Neutrophil (primary cell): ENCODE measurements around the gene ASPN.

Source experiments
- H3K27ac ChIP-seq: fragments of 200-600 bp; sonication (generic); 2 replicates; pipeline ENCODE4 v1.5.1; 2016; ENCODE audit warnings: mild to moderate bottlenecking, moderate library complexity
- H3K27me3 ChIP-seq: fragments of 200-600 bp; sonication (generic); 2 replicates; pipeline ENCODE4 v1.6.0; 2016; ENCODE audit warnings: mild to moderate bottlenecking
- H3K36me3 ChIP-seq: fragments of 200-600 bp; sonication (generic); 2 replicates; pipeline ENCODE4 v1.5.1; 2017
- H3K4me1 ChIP-seq, 2 experiments: fragments of 200-600 bp in 1 of 2; sonication (generic) in 1 of 2; 1 replicate in 1 of 2; 2 replicates in 1 of 2; pipeline versions ENCODE4 v1.5.1 to v1.6.1; 2013 to 2016; ENCODE audit warnings: low read depth in 1 of 2, low read length in 1 of 2, mild to moderate bottlenecking in 1 of 2, moderate library complexity in 1 of 2; ENCODE audit not compliant: control insufficient read depth in 1 of 2, insufficient read depth in 1 of 2
- H3K4me3 ChIP-seq, 2 experiments: fragments of 200-600 bp in 1 of 2; sonication (generic) in 1 of 2; 1 replicate in 1 of 2; 2 replicates in 1 of 2; pipeline ENCODE4 v1.5.1; 2013 to 2016; ENCODE audit warnings: low read depth in 1 of 2, low read length in 1 of 2, mild to moderate bottlenecking in 1 of 2, moderate library complexity in 1 of 2
- H3K9me3 ChIP-seq: fragments of 200-600 bp; sonication (generic); 2 replicates; pipeline ENCODE4 v1.5.1; 2016
- TF ChIP-seq, protein P1 (sequence below): fragments of 200-600 bp; sonication (generic); IDR thresholded peaks from 2 replicates; pipeline ENCODE4 v1.5.1; 2016; ENCODE audit warnings: antibody characterized with exemption

ASPN gene

DNA sequence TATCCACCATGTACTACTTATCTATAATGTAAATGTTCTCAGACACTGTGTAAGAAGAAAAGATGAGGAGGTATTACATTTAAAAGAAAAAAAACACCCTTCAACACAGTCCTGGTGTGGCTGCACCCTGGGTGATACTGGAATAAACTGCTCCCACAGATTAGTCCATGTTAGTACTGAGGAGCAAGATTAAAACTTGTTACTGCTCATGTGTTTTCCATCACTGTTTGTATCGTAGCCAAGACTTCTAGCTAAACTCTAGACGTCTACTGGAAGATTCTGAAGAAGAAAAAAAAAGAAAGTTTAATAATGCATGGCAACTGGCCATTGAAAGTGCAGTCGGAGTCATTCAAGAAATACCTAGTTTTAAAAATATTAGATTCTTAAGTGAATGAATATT lies at the start of gene ASPN:
TSS of gene ASPN (minus strand) at position 178 of the 400 bp plus-strand sequence.
- Histone ChIP-seq H3K27me3 (no peaks in the 10 kb centered on the region), H3K27ac (no peak within 1 kb of the TSS), H3K9me3 (no peaks in the 10 kb centered on the region), H3K36me3 (no peaks in the 10 kb centered on the region), H3K4me3 (no peak within 1 kb of the TSS), H3K4me1 (no peaks in the 10 kb centered on the region)
- TF ChIP-seq, protein P1, sequence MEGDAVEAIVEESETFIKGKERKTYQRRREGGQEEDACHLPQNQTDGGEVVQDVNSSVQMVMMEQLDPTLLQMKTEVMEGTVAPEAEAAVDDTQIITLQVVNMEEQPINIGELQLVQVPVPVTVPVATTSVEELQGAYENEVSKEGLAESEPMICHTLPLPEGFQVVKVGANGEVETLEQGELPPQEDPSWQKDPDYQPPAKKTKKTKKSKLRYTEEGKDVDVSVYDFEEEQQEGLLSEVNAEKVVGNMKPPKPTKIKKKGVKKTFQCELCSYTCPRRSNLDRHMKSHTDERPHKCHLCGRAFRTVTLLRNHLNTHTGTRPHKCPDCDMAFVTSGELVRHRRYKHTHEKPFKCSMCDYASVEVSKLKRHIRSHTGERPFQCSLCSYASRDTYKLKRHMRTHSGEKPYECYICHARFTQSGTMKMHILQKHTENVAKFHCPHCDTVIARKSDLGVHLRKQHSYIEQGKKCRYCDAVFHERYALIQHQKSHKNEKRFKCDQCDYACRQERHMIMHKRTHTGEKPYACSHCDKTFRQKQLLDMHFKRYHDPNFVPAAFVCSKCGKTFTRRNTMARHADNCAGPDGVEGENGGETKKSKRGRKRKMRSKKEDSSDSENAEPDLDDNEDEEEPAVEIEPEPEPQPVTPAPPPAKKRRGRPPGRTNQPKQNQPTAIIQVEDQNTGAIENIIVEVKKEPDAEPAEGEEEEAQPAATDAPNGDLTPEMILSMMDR = no peak

DNA sequence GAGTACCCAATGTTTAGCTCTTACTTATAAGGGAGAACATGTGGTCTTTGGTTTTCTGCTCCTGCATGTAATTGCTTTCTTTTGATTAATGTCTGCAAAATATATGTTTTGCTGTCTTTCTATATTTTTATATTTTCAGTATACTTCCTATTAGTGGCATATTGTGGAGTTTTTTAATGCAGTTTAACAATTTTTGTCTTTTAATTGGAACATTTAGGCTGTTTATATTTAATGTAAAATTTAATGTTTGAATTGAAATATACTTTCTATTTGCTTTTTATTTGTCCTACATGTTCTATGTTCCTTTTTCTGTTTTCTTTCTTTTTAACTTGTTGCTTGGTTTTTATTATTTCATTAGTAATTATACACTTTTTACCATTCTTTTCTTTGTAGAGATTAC lies 48.6 kb upstream of the ASPN start:
- Histone ChIP-seq H3K27me3 (no peaks in the 10 kb centered on the region), H3K36me3 (no peaks in the 10 kb centered on the region), H3K4me3 (no peak overlapping the region), H3K27ac (no peak overlapping the region), H3K4me1 (peaks cover 0 to 15% of the 10 kb centered on the region in 2 experiments), H3K9me3 (no peaks in the 10 kb centered on the region)
- TF ChIP-seq, protein P1 = no peak

DNA sequence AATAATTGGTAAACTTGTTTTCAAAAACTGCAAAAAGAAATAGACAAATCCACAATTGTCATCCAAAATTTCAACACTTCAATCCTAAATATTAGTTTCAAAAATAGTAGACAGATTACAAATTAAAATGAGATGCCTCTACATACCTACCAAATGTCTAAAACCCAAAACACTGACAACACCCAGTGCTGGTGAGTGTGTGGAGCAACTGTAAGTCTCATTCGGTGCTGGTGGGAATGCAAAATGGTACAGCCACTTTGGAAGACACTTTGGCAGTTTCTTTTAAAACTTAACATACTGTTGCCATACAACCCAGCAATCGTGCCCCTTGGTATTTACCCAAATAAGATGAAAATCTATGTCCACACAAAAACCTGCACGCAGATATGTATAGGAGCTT lies 46.8 kb upstream of the ASPN start:
- Histone ChIP-seq H3K4me3 (no peak overlapping the region), H3K4me1 (peaks cover 0 to under 1% of the 10 kb centered on the region in 2 experiments), H3K27ac (no peak overlapping the region), H3K27me3 (no peaks in the 10 kb centered on the region), H3K9me3 (no peaks in the 10 kb centered on the region), H3K36me3 (no peaks in the 10 kb centered on the region)
- TF ChIP-seq, protein P1 = no peak

DNA sequence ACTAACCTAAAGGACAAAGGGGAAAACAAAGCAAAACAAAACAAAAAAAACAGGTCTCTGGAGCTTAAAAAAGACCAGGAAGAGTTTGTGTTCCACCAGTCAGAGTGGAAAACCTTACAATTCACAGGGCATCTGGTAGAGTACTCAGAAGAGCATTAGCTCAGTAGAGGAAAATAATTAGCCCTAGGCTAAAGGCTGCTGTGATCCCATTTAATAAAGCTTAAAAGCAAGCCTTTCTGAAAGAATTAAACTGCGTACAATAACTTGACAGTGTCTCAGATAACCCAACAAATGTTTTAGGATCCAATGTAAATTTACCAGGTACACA lies 46.2 kb upstream of the ASPN start:
- no peaks in the 10 kb centered on the region for H3K4me1 ChIP-seq
- TF ChIP-seq, protein P1 = no peak
- no peaks in the 10 kb centered on the region for H3K27me3 ChIP-seq
- H3K36me3 ChIP-seq = no peaks in the 10 kb centered on the region
- H3K27ac ChIP-seq = no peak overlapping the region
- no peaks in the 10 kb centered on the region for H3K9me3 ChIP-seq
- no peak overlapping the region for H3K4me3 ChIP-seq

DNA sequence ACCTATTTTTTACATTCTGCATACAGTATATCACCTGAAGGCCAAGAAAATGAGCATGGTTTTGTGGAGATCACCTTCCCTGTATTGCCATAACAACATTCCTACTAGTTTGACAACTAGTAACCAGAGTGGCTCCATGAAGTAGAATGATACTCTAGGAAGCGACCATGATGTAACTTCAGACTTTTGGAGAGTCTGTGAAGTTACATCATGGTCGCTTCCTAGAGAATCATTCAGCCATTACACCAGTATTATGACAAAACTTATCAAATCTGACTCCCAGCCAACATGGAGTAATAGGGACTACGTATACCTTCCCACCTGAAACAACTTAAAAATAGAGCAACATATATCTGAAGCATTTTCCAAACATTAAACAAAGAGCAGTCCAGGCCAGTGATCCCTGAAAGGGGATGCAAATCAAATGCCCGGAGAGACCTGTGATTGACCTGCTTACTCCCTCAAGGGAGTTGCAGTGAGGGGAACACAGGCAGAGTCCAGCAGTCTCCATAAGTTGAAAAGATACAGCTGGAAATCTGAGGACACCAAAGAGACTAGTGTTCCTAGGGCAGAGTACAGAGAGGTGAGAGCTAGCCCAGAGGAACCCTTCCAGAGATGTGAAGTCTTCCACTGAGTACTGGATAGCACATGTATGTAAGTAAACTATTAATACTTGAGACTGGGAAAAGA lies 45.7 kb upstream of the ASPN start:
- Histone ChIP-seq H3K4me3 (no peak overlapping the region), H3K27ac (no peak overlapping the region), H3K4me1 (no peaks in the 10 kb centered on the region), H3K27me3 (no peaks in the 10 kb centered on the region), H3K9me3 (no peaks in the 10 kb centered on the region), H3K36me3 (no peaks in the 10 kb centered on the region)
- TF ChIP-seq, protein P1 = no peak
